HepG2 (cell line): ENCODE measurements around the gene CERT1. TPM values are rescaled to one million over a fixed set of nuclear protein-coding genes. Genes with fewer than 3 reads are reported as not detected.

ENCODE experiments used
- AGO1 ChIP-seq: fragments of 200-400 bp; formaldehyde crosslinking; IDR thresholded peaks from 2 replicates; pipeline ENCODE4 v1.6.1; 2017; ENCODE audit warnings: mild to moderate bottlenecking, low read depth, low read length, moderate library complexity; ENCODE audit not compliant: poor library complexity, severe bottlenecking
- AHR ChIP-seq: IDR thresholded peaks from 2 replicates; pipeline ENCODE4 v1.6.1; 2018; ENCODE audit warnings: missing genetic modification reagents, missing compliant biosample characterization
- ARID4A ChIP-seq: sonication (generic); formaldehyde crosslinking; IDR thresholded peaks from 2 replicates; pipeline ENCODE4 v1.5.0; 2020; ENCODE audit warnings: mild to moderate bottlenecking, missing genetic modification reagents, borderline replicate concordance
- CBFB ChIP-seq: sonication (generic); formaldehyde crosslinking; IDR thresholded peaks from 2 replicates; pipeline ENCODE4 v1.4.0; 2020; ENCODE audit warnings: missing genetic modification reagents
- GFI1 ChIP-seq: sonication (generic); formaldehyde crosslinking; IDR thresholded peaks from 2 replicates; pipeline ENCODE4 v1.5.0; 2020; ENCODE audit warnings: missing genetic modification reagents, mild to moderate bottlenecking, borderline replicate concordance
- IRX3 ChIP-seq: sonication (generic); formaldehyde crosslinking; IDR thresholded peaks from 2 replicates; pipeline ENCODE4 v1.8.1; 2023; ENCODE audit warnings: mild to moderate bottlenecking, low read depth, missing genetic modification reagents, borderline replicate concordance
- MLLT10 ChIP-seq: sonication (generic); formaldehyde crosslinking; IDR thresholded peaks from 2 replicates; pipeline ENCODE4 v1.4.0; 2020; ENCODE audit warnings: missing genetic modification reagents
- MYC ChIP-seq: sonication (generic); formaldehyde crosslinking; IDR thresholded peaks from 2 replicates; pipeline ENCODE4 v1.9.0; 2021; ENCODE audit warnings: missing genetic modification reagents, borderline replicate concordance
- NBN ChIP-seq: fragments of 450-650 bp; conservative IDR thresholded peaks from 2 replicates; pipeline ENCODE4 v1.6.1; 2017
- NR3C1 ChIP-seq: sonication (generic); formaldehyde crosslinking; IDR thresholded peaks from 2 replicates; pipeline ENCODE4 v1.4.0; 2020; ENCODE audit warnings: missing genetic modification reagents
- PHF5A ChIP-seq: IDR thresholded peaks from one replicate; pipeline ENCODE4 v1.6.1; 2018; ENCODE audit warnings: low read depth, missing genetic modification reagents; ENCODE audit not compliant: unreplicated experiment
- RBAK ChIP-seq: sonication (generic); formaldehyde crosslinking; IDR thresholded peaks from 2 replicates; pipeline ENCODE4 v1.5.1; 2020; ENCODE audit warnings: mild to moderate bottlenecking, missing genetic modification reagents
- RXRA ChIP-seq: sonication (generic); formaldehyde crosslinking; IDR thresholded peaks from 2 replicates; pipeline ENCODE4 v1.5.1; 2020; ENCODE audit warnings: missing genetic modification reagents
- RXRB ChIP-seq: IDR thresholded peaks from 2 replicates; pipeline ENCODE4 v1.6.1; 2016; ENCODE audit warnings: borderline replicate concordance, missing genetic modification reagents, missing compliant biosample characterization
- SMC3 ChIP-seq: IDR thresholded peaks from 2 replicates; pipeline ENCODE4 v1.6.1; 2011; ENCODE audit warnings: low read length, improper control_type of control experiment
- ZFX ChIP-seq: sonication (generic); formaldehyde crosslinking; IDR thresholded peaks from 2 replicates; pipeline ENCODE4 v1.4.0; 2020; ENCODE audit warnings: mild to moderate bottlenecking, low read depth, missing genetic modification reagents, moderate library complexity
- ZNF737 ChIP-seq: sonication (generic); formaldehyde crosslinking; IDR thresholded peaks from 2 replicates; pipeline ENCODE4 v1.5.0; 2020; ENCODE audit warnings: missing genetic modification reagents, mild to moderate bottlenecking, borderline replicate concordance
- ZNF782 ChIP-seq: sonication (generic); formaldehyde crosslinking; IDR thresholded peaks from 2 replicates; pipeline ENCODE4 v1.4.0; 2020; ENCODE audit warnings: missing genetic modification reagents, mild to moderate bottlenecking, borderline replicate concordance
- polyA plus RNA-seq, 8 experiments: library from polyadenylated mRNA; depleted of rRNA in 3 of 8; stranded (reverse) in 7 of 8; unstranded in 1 of 8; fragments of >200 nt; fragmentation: Illumina TruSeq in 4 of 8; extraction: Trizol in 4 of 8; gene quantifications; 2 replicates each; pipeline versions ENCODE4 v1.2.1 to v1.2.3, GENCODE V29; 2011 to 2016; ENCODE audit warnings: low read depth in 4 of 8, missing spikeins in 1 of 8, mixed read lengths in 1 of 8; ENCODE audit not compliant: insufficient read depth in 1 of 8
- total RNA-seq, 5 experiments: library from RNA; depleted of rRNA; stranded (reverse); fragments of >200 nt; fragmentation: Illumina TruSeq; extraction: Trizol; gene quantifications; 2 replicates each; pipeline ENCODE4 v1.2.3, GENCODE V29; 2016; ENCODE audit warnings: low read depth in 1 of 5
- TF ChIP-seq, protein P1 (sequence below): sonication (generic); formaldehyde crosslinking; IDR thresholded peaks from 2 replicates; pipeline ENCODE4 v1.5.1; 2020; ENCODE audit warnings: missing genetic modification reagents, mild to moderate bottlenecking, borderline replicate concordance
- TF ChIP-seq, protein P2 (sequence below): sonication (generic); formaldehyde crosslinking; IDR thresholded peaks from 2 replicates; pipeline ENCODE4 v1.4.0; 2020; ENCODE audit warnings: missing genetic modification reagents, borderline replicate concordance

Gene CERT1
- total and polyA plus RNA-seq, 2 of the 13 experiments (the other 11 are each of a cell fraction or from before 2014, with no cell fraction given): 8.2 to 12.7 TPM

DNA sequence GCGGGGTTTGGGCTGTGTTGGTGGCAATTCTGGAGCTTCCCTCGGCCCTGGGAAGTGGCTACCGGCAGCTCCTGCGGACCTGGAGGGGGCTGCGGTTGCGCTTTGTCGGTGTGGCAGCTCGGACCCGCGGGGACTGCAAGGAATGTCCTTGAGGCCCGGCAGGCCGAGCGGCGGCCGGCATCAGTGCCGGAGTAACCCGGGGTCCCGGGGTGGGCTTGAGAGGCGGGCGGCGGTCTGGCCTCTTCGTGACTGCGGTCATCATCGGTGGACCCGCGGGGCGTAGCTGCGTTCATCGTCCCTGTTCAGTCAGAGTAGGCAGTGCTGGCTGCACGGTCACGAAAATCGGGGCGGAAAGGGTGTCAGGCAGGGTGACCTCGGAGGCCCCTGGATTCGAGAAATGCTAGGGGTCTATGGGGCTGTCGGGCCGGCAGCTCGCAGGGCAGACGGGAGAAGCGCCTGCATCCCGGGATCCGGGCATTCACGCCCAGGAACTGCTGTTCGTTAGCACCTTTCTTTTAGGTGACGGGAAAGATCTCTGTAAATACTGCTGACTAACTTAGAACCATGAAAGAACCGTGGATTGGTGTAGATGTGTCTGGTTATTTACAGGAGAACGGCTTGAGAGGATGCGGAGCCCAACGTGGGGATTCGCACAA is 173.9 kb downstream of the CERT1 start (continued):
- no peak for TF ChIP-seq NBN
- no peak for TF ChIP-seq RBAK (CRISPR knock-in tag)
- no peak for TF ChIP-seq GFI1 (CRISPR knock-in tag)
- TF ChIP-seq MYC (CRISPR knock-in tag): no peak; the same call in 1 of the 2 replicates
- 0 out of 2 replicates have a peak, but pooled peaks have one; percentile 19 for TF ChIP-seq RXRA (CRISPR knock-in tag)
- TF ChIP-seq ZFX (CRISPR knock-in tag): no peak
- no peak for TF ChIP-seq PHF5A (CRISPR knock-in tag)
- no peak for TF ChIP-seq IRX3
- TF ChIP-seq, protein P1, sequence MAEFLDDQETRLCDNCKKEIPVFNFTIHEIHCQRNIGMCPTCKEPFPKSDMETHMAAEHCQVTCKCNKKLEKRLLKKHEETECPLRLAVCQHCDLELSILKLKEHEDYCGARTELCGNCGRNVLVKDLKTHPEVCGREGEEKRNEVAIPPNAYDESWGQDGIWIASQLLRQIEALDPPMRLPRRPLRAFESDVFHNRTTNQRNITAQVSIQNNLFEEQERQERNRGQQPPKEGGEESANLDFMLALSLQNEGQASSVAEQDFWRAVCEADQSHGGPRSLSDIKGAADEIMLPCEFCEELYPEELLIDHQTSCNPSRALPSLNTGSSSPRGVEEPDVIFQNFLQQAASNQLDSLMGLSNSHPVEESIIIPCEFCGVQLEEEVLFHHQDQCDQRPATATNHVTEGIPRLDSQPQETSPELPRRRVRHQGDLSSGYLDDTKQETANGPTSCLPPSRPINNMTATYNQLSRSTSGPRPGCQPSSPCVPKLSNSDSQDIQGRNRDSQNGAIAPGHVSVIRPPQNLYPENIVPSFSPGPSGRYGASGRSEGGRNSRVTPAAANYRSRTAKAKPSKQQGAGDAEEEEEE (CRISPR knock-in tag): no peak
- no peak for TF ChIP-seq AHR (CRISPR knock-in tag)
- TF ChIP-seq SMC3: no peak
- TF ChIP-seq ZNF737 (CRISPR knock-in tag): no peak
- no peak for TF ChIP-seq CBFB
- peak; percentile 57 for TF ChIP-seq ARID4A (CRISPR knock-in tag)
- TF ChIP-seq, protein P2, sequence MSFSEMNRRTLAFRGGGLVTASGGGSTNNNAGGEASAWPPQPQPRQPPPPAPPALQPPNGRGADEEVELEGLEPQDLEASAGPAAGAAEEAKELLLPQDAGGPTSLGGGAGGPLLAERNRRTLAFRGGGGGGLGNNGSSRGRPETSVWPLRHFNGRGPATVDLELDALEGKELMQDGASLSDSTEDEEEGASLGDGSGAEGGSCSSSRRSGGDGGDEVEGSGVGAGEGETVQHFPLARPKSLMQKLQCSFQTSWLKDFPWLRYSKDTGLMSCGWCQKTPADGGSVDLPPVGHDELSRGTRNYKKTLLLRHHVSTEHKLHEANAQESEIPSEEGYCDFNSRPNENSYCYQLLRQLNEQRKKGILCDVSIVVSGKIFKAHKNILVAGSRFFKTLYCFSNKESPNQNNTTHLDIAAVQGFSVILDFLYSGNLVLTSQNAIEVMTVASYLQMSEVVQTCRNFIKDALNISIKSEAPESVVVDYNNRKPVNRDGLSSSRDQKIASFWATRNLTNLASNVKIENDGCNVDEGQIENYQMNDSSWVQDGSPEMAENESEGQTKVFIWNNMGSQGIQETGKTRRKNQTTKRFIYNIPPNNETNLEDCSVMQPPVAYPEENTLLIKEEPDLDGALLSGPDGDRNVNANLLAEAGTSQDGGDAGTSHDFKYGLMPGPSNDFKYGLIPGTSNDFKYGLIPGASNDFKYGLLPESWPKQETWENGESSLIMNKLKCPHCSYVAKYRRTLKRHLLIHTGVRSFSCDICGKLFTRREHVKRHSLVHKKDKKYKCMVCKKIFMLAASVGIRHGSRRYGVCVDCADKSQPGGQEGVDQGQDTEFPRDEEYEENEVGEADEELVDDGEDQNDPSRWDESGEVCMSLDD: no peak
- no peak for TF ChIP-seq ZNF782 (CRISPR knock-in tag)
- peak; percentile 82 for TF ChIP-seq AGO1
- no peak for TF ChIP-seq RXRB
- TF ChIP-seq MLLT10 (CRISPR knock-in tag): no peak; the same call in 1 of the 2 replicates
- no peak for TF ChIP-seq NR3C1 (CRISPR knock-in tag)
